HG03108 (cell line): ENCODE results near the gene CALML3.
"Not testable (repeated sequence)": the region's sequence is repeated elsewhere in the genome, so short reads cannot be mapped to it uniquely, and the experiment has no call there.

Experiments used
- ATAC-seq: cut with Tn5 transposase; IDR thresholded peaks from one replicate; pipeline ENCODE4 v1.9.1; 2021; ENCODE audit warnings: moderate library complexity; ENCODE audit not compliant: unreplicated experiment

CALML3 gene

DNA sequence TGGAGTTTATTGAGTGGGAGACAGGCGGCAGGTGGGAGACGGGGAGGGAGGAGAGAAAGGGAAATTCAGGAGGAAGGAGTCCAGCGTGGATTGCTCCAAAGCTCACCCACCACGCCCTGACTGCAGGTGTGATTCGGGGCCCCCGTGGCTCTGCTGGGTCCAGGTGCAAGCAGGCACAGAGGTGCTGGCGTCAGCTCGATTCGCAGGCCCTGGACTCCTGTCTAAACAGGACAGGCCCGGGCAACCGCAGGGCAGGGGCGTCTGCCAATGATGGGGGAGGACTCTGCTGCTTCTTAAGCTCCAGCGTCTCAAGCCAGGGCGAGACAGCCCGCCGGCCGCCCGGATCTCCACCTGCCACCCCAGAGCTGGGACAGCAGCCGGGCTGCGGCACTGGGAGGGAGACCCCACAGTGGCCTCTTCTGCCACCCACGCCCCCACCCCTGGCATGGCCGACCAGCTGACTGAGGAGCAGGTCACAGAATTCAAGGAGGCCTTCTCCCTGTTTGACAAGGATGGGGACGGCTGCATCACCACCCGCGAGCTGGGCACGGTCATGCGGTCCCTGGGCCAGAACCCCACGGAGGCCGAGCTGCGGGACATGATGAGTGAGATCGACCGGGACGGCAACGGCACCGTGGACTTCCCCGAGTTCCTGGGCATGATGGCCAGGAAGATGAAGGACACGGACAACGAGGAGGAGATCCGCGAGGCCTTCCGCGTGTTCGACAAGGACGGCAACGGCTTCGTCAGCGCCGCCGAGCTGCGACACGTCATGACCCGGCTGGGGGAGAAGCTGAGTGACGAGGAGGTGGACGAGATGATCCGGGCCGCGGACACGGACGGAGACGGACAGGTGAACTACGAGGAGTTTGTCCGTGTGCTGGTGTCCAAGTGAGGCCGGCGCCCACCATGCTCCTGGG, at the start of gene CALML3:
Gene CALML3, plus strand, starts transcription at position 321 of the 920 bp plus-strand sequence. Its CDS starts 125 bp downstream, at position 446.
- no peak for ATAC-seq

DNA sequence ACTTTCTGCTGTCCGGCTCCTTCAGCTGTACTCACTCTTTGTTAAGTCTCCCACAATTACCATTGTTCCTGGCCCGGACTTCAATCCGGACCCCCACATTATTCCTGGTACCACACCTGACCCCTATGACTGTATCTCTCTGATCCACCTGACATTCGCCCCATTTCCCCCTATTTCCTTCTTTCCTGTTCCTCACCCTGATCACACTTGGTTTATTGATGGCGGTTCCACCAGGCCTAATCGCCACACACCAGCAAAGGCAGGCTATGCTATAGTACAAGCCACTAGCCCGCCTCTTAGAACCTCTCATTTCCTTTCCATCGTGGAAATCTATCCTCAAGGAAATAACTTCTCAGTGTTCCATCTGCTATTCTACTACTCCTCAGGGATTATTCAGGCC, 49.7 kb upstream of the CALML3 start:
- ATAC-seq: not testable (repeated sequence)

DNA sequence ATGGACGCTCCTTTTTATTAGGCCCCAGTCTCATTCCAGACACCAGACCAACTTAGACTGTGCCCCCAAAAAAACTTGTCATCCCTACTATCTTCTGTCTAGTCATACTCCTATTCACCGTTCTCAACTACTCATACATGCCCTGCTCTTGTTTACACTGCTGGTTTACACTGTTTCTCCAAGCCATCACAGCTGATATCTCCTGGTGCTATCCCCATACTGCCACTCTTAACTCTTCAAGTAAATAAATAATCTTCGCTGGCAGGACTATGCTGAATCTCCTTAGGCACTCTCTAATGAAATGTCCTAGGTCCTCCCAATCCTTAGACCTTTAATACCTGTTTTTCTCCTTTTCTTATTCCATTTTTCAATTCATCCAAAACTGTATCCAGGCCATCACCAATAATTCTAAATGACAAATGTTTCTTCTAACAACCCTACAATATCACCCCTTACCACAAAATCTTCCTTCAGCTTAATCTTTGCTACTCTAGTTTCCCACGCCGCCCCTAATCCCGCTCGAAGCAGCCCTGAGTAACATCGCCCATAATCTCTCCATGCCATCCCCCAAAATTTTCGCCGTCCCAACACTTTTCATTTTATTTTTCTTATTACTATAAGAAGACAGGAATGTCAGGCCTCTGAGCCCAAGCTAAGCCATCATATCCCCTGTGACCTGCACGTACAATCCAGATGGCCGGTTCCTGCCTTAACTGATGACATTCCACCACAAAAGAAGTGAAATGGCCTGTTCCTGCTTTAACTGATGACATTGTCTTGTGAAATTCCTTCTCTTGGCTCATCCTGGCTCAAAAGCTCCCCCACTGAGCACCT, 48.6 kb upstream of the CALML3 start:
- not testable (repeated sequence) for ATAC-seq

DNA sequence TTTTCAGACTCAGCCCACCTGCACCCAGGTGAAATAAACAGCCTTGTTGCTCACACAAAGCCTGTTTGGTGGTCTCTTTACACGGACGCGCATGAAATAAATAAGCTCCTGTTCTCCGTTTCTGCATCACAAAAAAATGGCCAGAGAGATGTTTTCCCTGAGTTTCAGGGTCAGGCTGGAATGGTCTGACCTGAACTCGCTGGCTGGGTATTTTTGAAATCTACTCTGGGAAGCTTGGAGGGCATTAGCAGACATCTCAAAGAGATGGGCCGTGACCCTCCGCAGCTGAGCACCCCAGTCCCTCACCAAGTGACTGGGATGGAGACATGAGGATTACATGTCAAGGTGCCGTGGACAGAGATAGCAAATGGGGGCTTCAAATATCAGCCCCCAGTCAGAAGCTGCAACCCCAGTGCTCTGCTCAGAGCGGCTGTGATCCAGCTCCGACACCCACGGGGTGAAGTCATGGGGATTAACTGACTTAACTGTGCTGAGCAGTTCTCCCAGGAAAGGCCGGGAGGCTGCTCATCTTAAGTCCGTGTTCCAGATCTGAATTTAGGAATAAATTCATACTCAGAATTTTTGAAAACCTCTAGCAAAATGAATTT, 47.7 kb upstream of the CALML3 start:
- no peak for ATAC-seq

DNA sequence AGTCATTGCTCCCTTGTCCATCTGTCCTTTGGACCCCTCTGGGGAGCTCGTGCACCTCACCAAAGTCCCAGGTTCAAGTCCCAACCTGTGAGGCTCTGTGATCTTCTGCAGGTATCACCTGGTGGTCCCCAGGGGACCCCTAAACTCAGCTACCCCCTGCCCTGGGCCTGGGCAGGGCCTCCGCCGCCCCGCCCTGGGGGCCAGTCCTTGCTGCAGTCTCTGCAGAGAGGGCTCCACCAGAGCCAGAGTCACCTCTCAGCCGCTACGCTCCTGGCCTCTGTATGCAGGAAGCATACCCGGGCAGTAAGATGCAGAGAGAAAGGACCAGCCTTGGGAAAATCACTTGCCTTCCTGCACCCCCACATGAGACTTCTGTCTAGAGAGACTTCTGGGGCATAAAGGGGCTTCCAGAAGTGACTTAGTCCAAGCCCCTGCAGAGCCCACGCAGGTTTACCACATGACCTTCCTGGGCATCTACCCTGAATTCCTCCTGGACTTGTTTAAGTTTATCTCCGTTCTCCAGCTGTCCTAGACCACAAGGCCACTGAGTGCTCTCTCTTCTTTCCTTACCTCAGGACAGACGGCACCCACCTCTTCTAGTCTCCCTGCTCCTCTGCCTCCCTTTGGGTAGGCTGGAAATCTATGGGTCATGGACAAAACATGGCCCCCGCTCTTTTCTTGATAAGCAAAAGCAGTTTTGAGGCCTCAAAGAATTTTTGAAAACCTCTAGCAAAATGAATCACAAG, 46.6 kb upstream of the CALML3 start:
- no peak for ATAC-seq

DNA sequence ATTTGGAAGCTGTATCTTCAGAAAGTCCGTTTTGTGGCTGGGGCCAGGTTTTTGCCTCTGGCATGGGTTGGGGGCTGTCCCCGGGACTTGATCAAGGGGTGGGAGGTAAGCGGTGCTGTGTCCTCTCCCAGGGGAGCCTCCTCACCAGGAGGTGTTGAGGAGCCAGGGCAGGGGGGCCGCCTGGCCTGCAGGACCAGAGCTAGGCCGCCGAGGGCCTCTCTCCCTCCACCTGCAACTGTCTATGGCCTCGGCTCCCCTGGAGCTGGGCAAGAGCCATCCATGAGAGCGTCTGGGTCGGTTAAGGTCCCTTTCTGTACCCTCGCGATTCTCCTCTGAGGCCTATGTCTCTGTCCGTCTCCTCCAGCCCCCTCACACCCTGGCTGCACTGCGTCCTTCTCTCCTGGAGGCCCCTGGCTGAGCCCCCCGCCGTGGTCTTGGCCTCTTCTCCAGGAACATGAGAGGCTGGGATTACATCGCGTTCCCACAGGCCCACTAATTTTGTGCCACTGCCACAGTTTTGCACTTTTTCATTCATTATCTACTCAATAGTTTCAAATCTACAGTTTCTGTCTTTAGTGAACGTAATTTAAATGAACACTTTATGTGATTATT, 46.0 kb upstream of the CALML3 start:
- ATAC-seq: no peak

DNA sequence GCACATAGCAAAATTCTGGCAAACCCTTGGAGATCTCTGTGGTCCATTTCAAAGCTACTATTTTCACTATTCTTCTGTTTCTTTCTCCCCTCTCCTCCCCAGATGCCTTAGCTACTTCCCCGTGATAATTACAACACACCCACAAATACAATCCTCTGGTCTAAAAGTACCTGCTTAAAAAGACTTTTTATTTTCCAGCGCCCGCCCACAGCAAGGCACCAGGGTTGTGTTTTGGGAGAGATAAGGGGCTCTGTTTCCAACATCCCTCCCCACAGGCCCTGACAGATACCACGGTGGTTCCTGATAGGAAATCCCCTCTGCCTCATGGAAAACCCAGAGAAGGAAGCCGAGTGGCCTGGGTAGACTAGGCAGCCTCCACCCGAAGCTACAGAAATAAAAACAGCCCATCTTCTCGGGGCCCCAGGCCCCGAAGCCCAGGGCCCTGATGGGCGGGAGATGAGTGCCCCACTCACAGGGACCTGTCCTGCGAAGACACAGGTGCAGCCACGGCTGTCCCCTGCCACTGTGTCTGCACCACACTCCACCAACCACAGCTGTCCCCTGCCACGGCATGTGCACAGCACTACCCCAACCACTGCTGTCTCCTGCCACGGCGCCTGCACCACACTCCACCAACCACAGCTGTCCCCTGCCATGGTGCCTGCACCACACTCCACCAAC, 45.1 kb upstream of the CALML3 start:
- ATAC-seq: no peak

DNA sequence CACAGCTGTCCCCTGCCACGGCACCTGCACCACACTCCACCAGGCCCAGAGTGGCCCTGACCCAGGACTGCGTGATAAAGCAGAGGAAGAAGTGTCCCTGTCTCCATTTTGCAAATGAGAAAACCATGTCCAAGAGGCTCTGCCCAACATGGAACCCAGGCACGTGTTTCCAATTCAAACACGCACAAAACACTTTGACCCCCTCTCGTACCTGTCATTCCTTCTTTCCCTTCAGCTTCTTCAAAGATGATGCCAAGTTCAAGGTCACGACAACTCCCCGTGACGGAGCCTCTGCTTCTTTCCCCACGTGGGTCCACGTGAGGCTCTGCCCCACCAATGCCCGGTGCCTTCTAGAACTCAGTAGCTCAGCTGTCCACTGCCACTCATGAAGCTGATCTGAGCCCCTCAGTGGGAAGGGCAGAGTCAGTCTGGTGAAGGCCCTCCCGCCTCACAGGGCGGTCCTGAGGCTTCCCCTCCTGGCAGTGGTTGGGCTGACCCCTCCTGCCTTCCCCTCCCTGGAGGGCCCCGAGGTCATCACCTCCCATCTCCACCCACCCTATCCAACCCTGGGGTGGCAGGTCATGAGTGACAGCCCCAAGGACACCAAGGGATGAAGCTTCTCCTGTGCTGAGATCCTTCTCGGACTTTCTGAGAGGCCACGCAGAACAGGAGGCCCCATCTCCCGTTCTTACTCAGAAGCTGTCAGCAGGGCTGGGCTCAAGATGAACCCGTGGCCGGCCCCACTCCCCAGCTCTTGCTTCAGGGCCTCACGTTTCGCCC, 44.4 kb upstream of the CALML3 start:
- no peak for ATAC-seq

DNA sequence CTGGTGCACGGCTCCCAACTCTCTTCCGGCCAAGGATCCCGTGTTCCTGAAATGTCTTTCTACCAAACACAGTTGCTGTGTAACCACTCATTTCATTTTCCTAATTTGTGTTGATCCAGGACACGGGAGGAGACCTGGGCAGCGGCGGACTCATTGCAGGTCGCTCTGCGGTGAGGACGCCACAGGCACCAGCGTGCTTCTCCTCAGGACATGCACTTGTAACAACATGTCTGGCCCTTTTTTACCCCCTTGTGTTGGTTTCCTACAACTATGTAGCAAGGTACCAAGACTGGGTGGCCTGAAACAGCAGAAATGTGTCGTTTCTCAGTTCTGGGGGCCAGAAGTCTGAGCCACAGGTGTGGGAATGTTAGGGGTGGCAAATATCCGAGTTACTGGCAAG, 43.6 kb upstream of the CALML3 start:
- ATAC-seq: no peak

DNA sequence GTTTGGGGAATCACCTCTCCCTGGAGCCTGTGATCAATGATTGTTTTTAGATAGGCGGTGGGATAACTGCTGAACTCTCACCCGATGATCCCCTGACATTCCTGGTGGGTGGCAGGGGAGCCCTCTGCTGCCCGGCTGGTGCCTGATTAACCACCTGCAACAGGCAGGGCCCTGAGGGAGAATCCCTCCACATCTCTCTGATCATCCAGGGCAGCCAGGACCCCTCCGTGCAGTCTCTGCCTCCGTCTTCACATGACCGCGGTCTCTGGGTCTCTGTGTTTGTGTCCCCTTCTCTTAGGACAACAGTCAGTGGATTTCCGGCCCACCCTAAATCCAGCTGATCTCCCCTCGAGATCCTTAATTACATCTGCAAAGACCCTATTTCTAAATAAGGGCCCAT, 42.7 kb upstream of the CALML3 start:
- no peak for ATAC-seq

DNA sequence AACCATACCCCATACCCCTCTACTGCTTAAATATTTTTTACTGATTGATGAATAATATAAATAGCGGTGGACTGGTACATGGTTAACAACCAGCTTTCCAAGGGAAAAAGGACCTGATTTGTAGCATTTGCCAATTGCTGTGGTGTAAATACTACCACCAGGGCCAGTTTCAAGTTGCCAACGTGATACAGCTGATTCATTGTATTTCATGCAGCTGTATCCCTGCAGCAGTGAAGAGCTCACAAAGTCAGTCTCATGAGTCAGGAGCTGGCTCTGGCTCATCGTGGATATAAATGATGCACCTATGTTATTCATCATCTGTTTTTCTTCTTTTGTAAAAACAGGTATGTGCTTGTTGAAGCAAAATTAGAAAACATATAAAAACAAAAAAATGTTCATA, 40.6 kb upstream of the CALML3 start:
- ATAC-seq: no peak

DNA sequence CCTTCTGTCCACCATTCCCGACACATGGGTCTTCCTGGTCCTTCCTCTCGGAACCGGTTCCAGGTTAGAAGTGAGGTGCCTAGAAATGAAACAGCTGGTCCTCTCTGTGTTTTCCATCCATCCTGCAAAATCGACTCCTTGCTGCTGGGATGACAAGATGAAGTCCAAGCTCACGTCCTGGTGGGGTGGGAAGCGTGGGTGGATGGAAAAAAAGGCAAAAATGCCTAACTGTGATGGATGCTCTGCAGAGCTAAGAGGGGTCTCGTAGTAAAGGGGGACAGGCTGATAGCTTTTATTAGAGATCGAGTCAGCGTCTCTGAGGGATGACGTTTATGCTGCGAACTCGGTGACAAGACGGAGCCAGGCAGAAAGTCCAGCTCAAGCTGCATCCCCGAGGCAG, 39.5 kb upstream of the CALML3 start:
- no peak for ATAC-seq

DNA sequence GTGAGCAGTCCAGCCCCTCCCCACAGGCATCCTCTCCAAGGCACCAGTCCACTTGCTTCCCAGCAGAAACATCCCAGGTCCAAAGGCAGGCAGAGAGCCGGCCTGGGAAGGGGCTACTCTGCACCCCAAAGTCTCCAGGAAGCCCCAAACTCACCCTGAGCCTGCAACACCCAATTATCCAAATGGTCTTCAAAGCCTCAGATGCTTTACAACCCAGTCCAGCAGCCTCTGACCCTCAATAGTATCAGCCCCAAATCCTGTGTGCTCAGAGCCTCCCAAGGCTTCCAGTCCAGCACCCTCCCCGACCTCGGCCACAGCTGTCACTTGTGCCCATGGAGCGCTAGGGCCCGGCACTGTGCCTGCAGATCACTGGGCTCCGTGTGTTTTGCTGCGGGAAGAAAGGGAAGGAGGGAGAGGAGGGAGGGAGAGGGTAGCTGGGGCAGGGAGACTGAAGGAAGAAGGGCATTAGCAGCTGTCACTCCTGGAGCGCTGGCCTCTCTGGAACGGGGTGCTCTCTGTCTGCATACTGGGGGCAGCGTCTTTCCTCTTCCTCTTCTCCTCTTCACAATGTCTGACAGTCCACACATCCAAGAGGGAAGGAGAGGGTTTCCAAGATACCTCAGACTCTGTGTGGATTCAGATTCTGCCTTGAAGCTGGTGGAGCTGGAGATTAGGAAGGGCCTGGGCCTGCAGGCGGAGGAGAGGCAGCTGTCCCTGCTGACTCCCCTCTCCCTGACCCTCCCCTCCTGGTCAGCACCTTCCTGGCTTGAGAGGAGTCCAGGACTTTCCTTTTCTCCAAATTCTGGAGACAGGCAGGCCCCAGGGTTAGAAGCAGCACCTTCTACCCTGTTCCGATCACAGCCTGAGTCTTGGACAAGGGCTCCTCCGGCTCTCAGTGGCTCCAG, 38.6 kb upstream of the CALML3 start:
- ATAC-seq: no peak

DNA sequence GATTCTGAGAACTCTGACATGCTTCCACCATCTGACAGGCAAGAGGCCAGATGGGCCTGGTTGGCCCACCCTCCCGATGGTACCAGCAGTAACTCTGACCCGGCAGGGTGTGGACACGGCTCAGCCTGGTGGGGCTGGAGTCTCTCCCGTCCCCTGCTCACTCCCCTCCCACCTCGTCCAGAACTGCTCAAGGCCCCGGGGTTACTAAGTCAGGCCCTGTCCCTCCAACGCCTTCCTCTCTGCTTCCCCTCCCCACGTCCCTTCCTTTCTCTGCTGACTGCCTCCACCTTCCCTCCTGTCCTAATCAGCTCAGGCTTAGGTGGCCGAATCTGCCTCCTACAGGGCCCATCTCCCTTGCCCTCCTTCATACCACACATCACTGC, 37.9 kb upstream of the CALML3 start:
- ATAC-seq: no peak

DNA sequence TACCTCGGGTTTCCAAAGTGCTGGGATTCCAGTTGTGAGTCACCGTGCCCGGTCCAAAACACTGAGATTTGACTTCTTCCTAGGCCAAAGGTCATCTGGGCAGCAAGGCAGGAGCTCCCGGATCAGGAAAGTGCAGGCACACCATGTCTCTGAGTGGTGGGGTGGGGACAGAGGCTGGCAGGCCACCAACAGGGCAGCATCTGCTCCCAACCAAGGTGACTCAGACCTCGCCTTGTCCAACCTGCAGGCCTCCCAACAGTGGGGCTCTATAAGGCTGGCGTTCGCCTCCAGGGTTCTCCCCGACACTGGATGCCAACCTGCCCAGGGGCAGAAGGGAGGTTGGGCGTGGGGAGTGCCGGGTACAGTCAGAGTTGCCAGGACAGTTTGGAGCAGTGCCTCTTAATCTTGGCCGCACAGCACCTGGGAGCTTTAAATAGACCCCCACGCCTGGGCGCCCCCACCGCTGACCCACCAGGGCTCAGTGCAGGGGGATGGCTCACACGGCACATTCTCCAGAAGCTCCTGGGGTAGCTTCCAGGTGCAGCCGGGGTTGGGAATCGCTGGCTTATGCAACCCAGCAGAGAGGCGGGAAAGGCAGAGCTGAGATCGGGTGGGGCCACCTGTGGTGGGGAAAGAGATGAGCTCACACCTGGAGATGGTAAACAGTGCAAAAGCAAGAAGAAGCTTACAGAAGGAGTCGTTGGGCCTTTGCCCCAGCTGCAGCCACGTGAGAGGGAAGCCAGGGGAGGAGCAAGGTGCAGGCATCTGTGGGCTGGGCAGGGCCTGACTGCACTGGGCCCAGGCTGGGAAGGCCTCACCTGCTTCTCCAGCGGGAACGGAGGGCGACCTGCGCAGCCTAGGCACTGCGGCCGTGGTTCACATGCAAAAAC, 36.2 kb upstream of the CALML3 start:
- ATAC-seq: no peak

DNA sequence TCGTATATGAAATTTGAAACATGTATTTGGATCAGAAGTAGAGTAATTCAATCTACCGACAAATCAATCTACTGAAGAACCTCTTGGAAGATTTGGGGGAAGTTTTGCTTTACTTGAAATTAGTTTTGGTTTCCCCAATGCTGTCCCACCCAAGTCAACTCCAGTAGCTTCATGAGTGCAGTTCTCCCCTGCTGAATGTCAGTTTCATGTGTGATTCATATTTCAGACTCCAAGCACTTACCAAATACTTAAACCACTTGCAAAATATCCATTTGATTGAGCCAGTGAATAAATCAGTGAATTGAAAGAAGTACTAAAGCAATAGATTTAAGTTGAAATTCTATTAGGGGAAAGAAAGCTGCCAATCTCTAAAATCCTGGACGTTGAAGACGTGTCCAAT, 34.7 kb upstream of the CALML3 start:
- ATAC-seq: no peak
